DMS 273 (cell line): ENCODE results near the gene SSRP1.
A peak's percentile ranks its signal among the peaks of the same experiment; 100 is the strongest.
"Not testable (repeated sequence)": the region's sequence is repeated elsewhere in the genome, so short reads cannot be mapped to it uniquely, and the experiment has no call there.

Source experiments
- DNase-seq: peaks from one replicate; lab custom pipeline; 2025; ENCODE audit not compliant: unreplicated experiment; lab: John Stamatoyannopoulos, UW

SSRP1 gene

GRCh38 chr11:57303280-57303989 lies 32.3 kb downstream of the SSRP1 start:
- no peak for DNase-seq

- DNase-seq, result no peak
Observed at GRCh38 chr11:57302489-57302888, 33.2 kb downstream of the SSRP1 start.

- DNase-seq, result no peak
Observed at GRCh38 chr11:57301711-57302423, 33.8 kb downstream of the SSRP1 start.

- no peak for DNase-seq
Observed at GRCh38 chr11:57300785-57301184, 34.9 kb downstream of the SSRP1 start.

GRCh38 chr11:57299150-57299737 lies 36.4 kb downstream of the SSRP1 start:
- DNase-seq, result no peak

- DNase-seq, result no peak
Observed at GRCh38 chr11:57297221-57297620, 38.5 kb downstream of the SSRP1 start.

- not testable (repeated sequence) for DNase-seq
Observed at GRCh38 chr11:57296205-57296604, 39.5 kb downstream of the SSRP1 start.

- DNase-seq, result peak; percentile 56
Observed at GRCh38 chr11:57294225-57295131, 41.2 kb downstream of the SSRP1 start.

- DNase-seq, result no peak
Observed at GRCh38 chr11:57290288-57290687, 45.4 kb downstream of the SSRP1 start.

- DNase-seq, result no peak
Observed at GRCh38 chr11:57288771-57289579, 46.7 kb downstream of the SSRP1 start.

- no peak for DNase-seq
Observed at GRCh38 chr11:57287884-57288283, 47.8 kb downstream of the SSRP1 start.

- no peak for DNase-seq
Observed at GRCh38 chr11:57283231-57283990, 52.3 kb downstream of the SSRP1 start.

GRCh38 chr11:57281546-57281945 lies 54.1 kb downstream of the SSRP1 start:
- not testable (repeated sequence) for DNase-seq

- no peak for DNase-seq
Observed at GRCh38 chr11:57279116-57279515, 56.6 kb downstream of the SSRP1 start.

GRCh38 chr11:57278721-57279095 lies 57.0 kb downstream of the SSRP1 start:
- DNase-seq, result no peak

- DNase-seq, result peak; percentile 82
Observed at GRCh38 chr11:57277845-57278720, 57.6 kb downstream of the SSRP1 start.

- DNase-seq, result no peak
Observed at GRCh38 chr11:57276971-57277675, 58.6 kb downstream of the SSRP1 start.
